ACC112 (cell line): ENCODE data around the gene GOLT1A.
"Not testable (repeated sequence)": the region's sequence is repeated elsewhere in the genome, so short reads cannot be mapped to it uniquely, and the experiment has no call there.

Experiments used
- H2AFZ ChIP-seq: fragments of 200-600 bp; sonication (generic); one replicate; pipeline ENCODE4 v1.6.0; 2017; ENCODE audit warnings: antibody characterized with exemption, low read length; ENCODE audit not compliant: unreplicated experiment
- H3K27ac ChIP-seq: fragments of 200-600 bp; sonication (generic); 2 replicates; pipeline ENCODE4 v1.5.1; 2014; ENCODE audit warnings: low read depth, mild to moderate bottlenecking, antibody characterized with exemption, low read length, moderate library complexity
- H3K27me3 ChIP-seq: fragments of 200-600 bp; sonication (generic); 2 replicates; pipeline ENCODE4 v1.6.1; 2014; ENCODE audit warnings: mild to moderate bottlenecking, antibody characterized with exemption, low read length, moderate library complexity, mixed read lengths; ENCODE audit not compliant: insufficient read depth
- H3K36me3 ChIP-seq: fragments of 200-600 bp; sonication (generic); 2 replicates; pipeline ENCODE4 v1.6.1; 2016; ENCODE audit warnings: mild to moderate bottlenecking, antibody characterized with exemption, low read length, moderate library complexity, mixed read lengths; ENCODE audit not compliant: insufficient read depth
- H3K4me1 ChIP-seq: fragments of 200-600 bp; sonication (generic); one replicate; pipeline ENCODE4 v1.6.1; 2016; ENCODE audit warnings: low read length, mixed read lengths; ENCODE audit not compliant: insufficient read depth, unreplicated experiment, control insufficient read depth
- H3K4me3 ChIP-seq: fragments of 200-600 bp; sonication (generic); 2 replicates; pipeline ENCODE4 v1.5.1; 2014; ENCODE audit warnings: mild to moderate bottlenecking, low read depth, low read length
- H3K79me2 ChIP-seq: fragments of 200-600 bp; sonication (generic); one replicate; pipeline ENCODE4 v1.6.0; 2016; ENCODE audit warnings: low read length; ENCODE audit not compliant: control insufficient read depth, unreplicated experiment, insufficient read depth

Gene GOLT1A

GRCh38 chr1:204246876-204247275 lies 33.1 kb upstream of the GOLT1A start:
- H3K27me3 ChIP-seq: peaks cover 47% of the 10 kb centered on the region
- H3K4me1 ChIP-seq: no peaks in the 10 kb centered on the region
- H3K4me3 ChIP-seq: no peak overlapping the region
- no peak overlapping the region for H2AFZ ChIP-seq
- H3K79me2 ChIP-seq: no peaks in the 10 kb centered on the region
- no peak overlapping the region for H3K27ac ChIP-seq
- H3K36me3 ChIP-seq: no peaks in the 10 kb centered on the region

DNA sequence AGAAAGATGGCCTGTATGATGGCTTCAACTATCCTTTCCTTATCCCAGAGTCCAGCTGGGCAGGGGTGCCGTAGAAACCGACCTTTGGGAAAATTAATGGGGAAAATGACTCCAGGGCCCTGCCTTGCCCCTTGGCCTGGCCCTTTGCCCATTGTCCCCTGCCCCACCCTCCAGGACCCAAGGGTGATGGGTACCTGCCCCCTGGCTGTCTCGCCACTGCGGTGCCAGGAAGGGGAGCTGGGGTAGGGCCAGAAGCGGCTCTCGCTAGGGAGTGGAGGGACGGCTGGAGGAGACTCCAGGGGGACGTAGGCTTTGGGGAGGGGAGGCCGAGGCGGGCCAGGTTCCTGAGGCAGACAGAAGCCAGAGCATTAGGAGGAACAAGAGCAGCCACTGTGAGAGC lies 29.1 kb upstream of the GOLT1A start:
- H3K4me3 ChIP-seq: no peak overlapping the region
- no peaks in the 10 kb centered on the region for H3K79me2 ChIP-seq
- H2AFZ ChIP-seq: no peak overlapping the region
- H3K27me3 ChIP-seq: peaks cover 22% of the 10 kb centered on the region
- no peaks in the 10 kb centered on the region for H3K36me3 ChIP-seq
- H3K27ac ChIP-seq: no peak overlapping the region
- no peaks in the 10 kb centered on the region for H3K4me1 ChIP-seq

- H3K4me3 ChIP-seq: no peak overlapping the region
- no peaks in the 10 kb centered on the region for H3K4me1 ChIP-seq
- H3K36me3 ChIP-seq: no peaks in the 10 kb centered on the region
- peaks cover 15% of the 10 kb centered on the region for H3K27me3 ChIP-seq
- H3K27ac ChIP-seq: no peak overlapping the region
- no peaks in the 10 kb centered on the region for H3K79me2 ChIP-seq
- H2AFZ ChIP-seq: no peak overlapping the region
These were observed 28.1 kb upstream of the GOLT1A start for GRCh38 chr1:204241914-204242313.

GRCh38 chr1:204241050-204241449 lies 27.3 kb upstream of the GOLT1A start:
- Histone ChIP-seq H3K27me3 (peaks cover 15% of the 10 kb centered on the region), H3K4me1 (no peaks in the 10 kb centered on the region), H3K79me2 (no peaks in the 10 kb centered on the region), H2AFZ (no peak overlapping the region), H3K4me3 (no peak overlapping the region), H3K27ac (no peak overlapping the region), H3K36me3 (no peaks in the 10 kb centered on the region)

- H3K4me3 ChIP-seq: no peak overlapping the region
- H3K4me1 ChIP-seq: no peaks in the 10 kb centered on the region
- H3K27ac ChIP-seq: no peak overlapping the region
- H2AFZ ChIP-seq: no peak overlapping the region
- peaks cover 12% of the 10 kb centered on the region for H3K27me3 ChIP-seq
- no peaks in the 10 kb centered on the region for H3K36me3 ChIP-seq
- no peaks in the 10 kb centered on the region for H3K79me2 ChIP-seq
These were observed 26.4 kb upstream of the GOLT1A start for GRCh38 chr1:204240233-204240632.

GRCh38 chr1:204239401-204239800 lies 25.6 kb upstream of the GOLT1A start:
- H3K36me3 ChIP-seq, H2AFZ ChIP-seq, H3K27ac ChIP-seq, H3K79me2 ChIP-seq, H3K4me1 ChIP-seq, H3K4me3 ChIP-seq: not testable (repeated sequence)
- peaks cover 12% of the 10 kb centered on the region for H3K27me3 ChIP-seq

GRCh38 chr1:204238520-204238919 lies 24.7 kb upstream of the GOLT1A start:
- H3K4me1 ChIP-seq, H2AFZ ChIP-seq, H3K36me3 ChIP-seq, H3K79me2 ChIP-seq, H3K27ac ChIP-seq, H3K4me3 ChIP-seq: not testable (repeated sequence)
- peaks cover 21% of the 10 kb centered on the region for H3K27me3 ChIP-seq

GRCh38 chr1:204237515-204237914 lies 23.7 kb upstream of the GOLT1A start:
- peaks cover 21% of the 10 kb centered on the region for H3K27me3 ChIP-seq
- not testable (repeated sequence) for H3K4me1 ChIP-seq, H3K36me3 ChIP-seq, H3K79me2 ChIP-seq, H3K27ac ChIP-seq, H2AFZ ChIP-seq, H3K4me3 ChIP-seq

DNA sequence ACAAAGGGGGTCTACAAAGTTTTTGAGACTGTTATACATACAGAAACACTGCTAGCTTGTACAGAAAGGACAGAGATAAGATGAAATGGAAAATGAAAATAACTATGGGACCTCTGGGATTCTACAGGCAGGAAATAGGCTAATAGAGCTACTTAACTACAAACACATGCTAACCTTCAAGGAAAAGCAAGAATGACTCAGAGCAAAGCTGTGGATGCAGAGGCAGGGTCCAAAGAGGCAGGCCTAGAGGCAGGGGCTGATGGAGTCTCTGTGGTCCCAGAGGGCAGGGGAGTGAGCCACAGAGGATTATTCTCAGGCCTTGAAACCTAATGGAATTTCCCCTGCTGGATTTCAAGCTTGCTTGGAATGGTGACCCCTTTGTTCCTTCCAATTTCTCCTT lies 18.7 kb upstream of the GOLT1A start:
- Histone ChIP-seq H3K4me1 (no peaks in the 10 kb centered on the region), H3K36me3 (no peaks in the 10 kb centered on the region), H3K4me3 (no peak overlapping the region), H3K27me3 (peaks cover 28% of the 10 kb centered on the region; the same call in 1 of the 2 replicates), H3K79me2 (no peaks in the 10 kb centered on the region), H2AFZ (no peak overlapping the region), H3K27ac (no peak overlapping the region)

DNA sequence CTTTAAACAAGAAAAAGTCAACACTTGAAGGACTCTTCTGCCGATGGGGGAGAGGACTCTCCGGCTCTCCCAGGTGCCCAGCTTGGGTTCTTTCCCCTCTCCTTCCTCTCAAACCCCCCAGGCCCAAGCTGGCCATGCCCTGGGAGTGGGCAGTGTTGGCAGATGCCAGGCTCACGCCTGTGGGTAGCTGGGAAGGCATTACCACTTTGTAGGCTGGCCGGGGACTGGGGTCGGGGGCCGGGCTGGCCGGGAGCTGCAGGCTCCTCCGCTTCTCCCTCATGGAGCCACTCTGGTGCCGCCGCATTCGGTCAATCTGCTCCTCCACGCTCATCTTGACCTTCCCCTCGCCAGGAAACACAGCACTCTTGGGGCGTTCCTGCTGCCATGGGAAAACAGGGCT lies 16.4 kb upstream of the GOLT1A start:
- H3K36me3 ChIP-seq: no peaks in the 10 kb centered on the region

GRCh38 chr1:204228896-204229295 lies 15.1 kb upstream of the GOLT1A start:
- Histone ChIP-seq H3K27me3 (peaks cover 11% of the 10 kb centered on the region; the same call in 1 of the 2 replicates), H3K79me2 (no peaks in the 10 kb centered on the region), H2AFZ (no peak overlapping the region), H3K4me3 (no peak overlapping the region), H3K4me1 (no peaks in the 10 kb centered on the region), H3K36me3 (no peaks in the 10 kb centered on the region), H3K27ac (no peak overlapping the region)

More for the DNA sequence above, 16.4 kb upstream of the GOLT1A start:
- Histone ChIP-seq H3K27ac (no peak overlapping the region), H3K4me1 (no peaks in the 10 kb centered on the region), H3K4me3 (no peak overlapping the region), H2AFZ (no peak overlapping the region), H3K27me3 (peaks cover 18% of the 10 kb centered on the region; the same call in 1 of the 2 replicates), H3K79me2 (no peaks in the 10 kb centered on the region)
